WTC11 (cell line): ENCODE data around the gene CDH18.

ENCODE experiments used
- SMAD4 ChIP-seq: sonication (generic); formaldehyde crosslinking; IDR thresholded peaks from 2 replicates; pipeline ENCODE4 v1.8.0; 2022; ENCODE audit warnings: mild to moderate bottlenecking, missing genetic modification reagents
- TEAD1 ChIP-seq: sonication (generic); formaldehyde crosslinking; IDR thresholded peaks from 2 replicates; pipeline ENCODE4 v1.8.0; 2022; ENCODE audit warnings: mild to moderate bottlenecking, missing genetic modification reagents
- TF ChIP-seq, protein P1 (sequence below): fragments of 200-600 bp; IDR thresholded peaks from 2 replicates; pipeline ENCODE4 v1.8.0; 2022; ENCODE audit warnings: antibody characterized with exemption
- TF ChIP-seq, protein P2 (sequence below): sonication (generic); formaldehyde crosslinking; IDR thresholded peaks from 2 replicates; pipeline ENCODE4 v1.8.1; 2022; ENCODE audit warnings: missing genetic modification reagents, borderline replicate concordance

GRCh38 chr5:19835442-19835841 is 152.6 kb downstream of the CDH18 start:
- TF ChIP-seq SMAD4 (CRISPR knock-in tag) (no peak), TEAD1 (CRISPR knock-in tag) (no peak)
- TF ChIP-seq, protein P1, sequence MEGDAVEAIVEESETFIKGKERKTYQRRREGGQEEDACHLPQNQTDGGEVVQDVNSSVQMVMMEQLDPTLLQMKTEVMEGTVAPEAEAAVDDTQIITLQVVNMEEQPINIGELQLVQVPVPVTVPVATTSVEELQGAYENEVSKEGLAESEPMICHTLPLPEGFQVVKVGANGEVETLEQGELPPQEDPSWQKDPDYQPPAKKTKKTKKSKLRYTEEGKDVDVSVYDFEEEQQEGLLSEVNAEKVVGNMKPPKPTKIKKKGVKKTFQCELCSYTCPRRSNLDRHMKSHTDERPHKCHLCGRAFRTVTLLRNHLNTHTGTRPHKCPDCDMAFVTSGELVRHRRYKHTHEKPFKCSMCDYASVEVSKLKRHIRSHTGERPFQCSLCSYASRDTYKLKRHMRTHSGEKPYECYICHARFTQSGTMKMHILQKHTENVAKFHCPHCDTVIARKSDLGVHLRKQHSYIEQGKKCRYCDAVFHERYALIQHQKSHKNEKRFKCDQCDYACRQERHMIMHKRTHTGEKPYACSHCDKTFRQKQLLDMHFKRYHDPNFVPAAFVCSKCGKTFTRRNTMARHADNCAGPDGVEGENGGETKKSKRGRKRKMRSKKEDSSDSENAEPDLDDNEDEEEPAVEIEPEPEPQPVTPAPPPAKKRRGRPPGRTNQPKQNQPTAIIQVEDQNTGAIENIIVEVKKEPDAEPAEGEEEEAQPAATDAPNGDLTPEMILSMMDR = no peak
- TF ChIP-seq, protein P2, sequence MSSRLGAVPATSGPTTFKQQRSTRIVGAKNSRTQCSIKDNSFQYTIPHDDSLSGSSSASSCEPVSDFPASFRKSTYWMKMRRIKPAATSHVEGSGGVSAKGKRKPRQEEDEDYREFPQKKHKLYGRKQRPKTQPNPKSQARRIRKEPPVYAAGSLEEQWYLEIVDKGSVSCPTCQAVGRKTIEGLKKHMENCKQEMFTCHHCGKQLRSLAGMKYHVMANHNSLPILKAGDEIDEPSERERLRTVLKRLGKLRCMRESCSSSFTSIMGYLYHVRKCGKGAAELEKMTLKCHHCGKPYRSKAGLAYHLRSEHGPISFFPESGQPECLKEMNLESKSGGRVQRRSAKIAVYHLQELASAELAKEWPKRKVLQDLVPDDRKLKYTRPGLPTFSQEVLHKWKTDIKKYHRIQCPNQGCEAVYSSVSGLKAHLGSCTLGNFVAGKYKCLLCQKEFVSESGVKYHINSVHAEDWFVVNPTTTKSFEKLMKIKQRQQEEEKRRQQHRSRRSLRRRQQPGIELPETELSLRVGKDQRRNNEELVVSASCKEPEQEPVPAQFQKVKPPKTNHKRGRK (CRISPR knock-in tag) = no peak
